Upper lobe of left lung (tissue), 4 donors: Measurements from ENCODE around the gene WAPL.

Experiments
- CTCF ChIP-seq, 6 experiments: fragments of 450-650 bp in 4 of 6; fragments of 200-600 bp in 2 of 6; sonication (generic) in 2 of 6; IDR thresholded peaks; one replicate each; pipeline ENCODE4 v1.5.1; 2016 to 2019; ENCODE audit warnings: antibody characterized with exemption in 6 of 6
- EP300 ChIP-seq, 4 donors: sonication (generic); formaldehyde crosslinking; IDR thresholded peaks; one replicate each; pipeline ENCODE4 v1.5.1; 2017; ENCODE audit warnings: antibody characterized with exemption in 4 of 4, control low read depth in 2 of 4

- no peak for TF ChIP-seq CTCF (IDR thresholded peaks at IDR 0.05)
- TF ChIP-seq EP300 (IDR thresholded peaks at IDR 0.05), result no peak
Measured at GRCh38 chr10:86449926-86450558, 71.5 kb downstream of the WAPL start.
